PC-3 (cell line): ENCODE measurements around the gene CCR6. TPM values are rescaled to one million over a fixed set of nuclear protein-coding genes. Genes with fewer than 3 reads are reported as not detected.

Experiments
- ATAC-seq: fragments of 200-7000 bp; cut with Tn5 transposase; 2 replicates; pipeline ENCODE4 v1.9.1; 2020; ENCODE audit warnings: mild to moderate bottlenecking, moderate library complexity
- BruUV-seq: library from RNA; stranded (reverse); fragments of 400-500 nt; replicated peaks from 2 replicates; lab custom pipeline; 2021; lab: Mats Ljungman, UMichigan
- CTCF ChIA-PET: fragments of 300-600 bp; sonication (Branson Sonifier 250); formaldehyde crosslinking; loops from one replicate; lab custom pipeline; 2022; ENCODE audit warnings: antibody characterized with exemption; lab: Charles Lee
- POLR2A ChIA-PET: fragments of 300-600 bp; sonication (Branson Sonifier 250); formaldehyde crosslinking; loops from one replicate; lab custom pipeline; 2022; ENCODE audit warnings: antibody characterized with exemption; ENCODE audit not compliant: unreplicated experiment; lab: Charles Lee
- DNase-seq: peaks from one replicate; pipeline ENCODE4 v3.0.0-alpha.2; 2015
- H2AFZ ChIP-seq: fragments of 300-600 bp; sonication (generic); 2 replicates; pipeline ENCODE4 v1.6.0; 2016; ENCODE audit warnings: antibody characterized with exemption, low read length
- H3F3A ChIP-seq: fragments of 300-600 bp; sonication (generic); one replicate; pipeline ENCODE4 v1.6.0; 2017; ENCODE audit warnings: antibody characterized with exemption, low read length, control low read depth, mild to moderate bottlenecking; ENCODE audit not compliant: unreplicated experiment
- H3K27ac ChIP-seq: fragments of 300-600 bp; sonication (generic); 2 replicates; pipeline ENCODE4 v1.5.1; 2016; ENCODE audit warnings: mild to moderate bottlenecking, low read length
- H3K27me3 ChIP-seq: fragments of 300-600 bp; sonication (generic); 2 replicates; pipeline ENCODE4 v1.6.1; 2016; ENCODE audit warnings: low read length, mixed read lengths
- H3K36me3 ChIP-seq: fragments of 300-600 bp; sonication (generic); 2 replicates; pipeline ENCODE4 v1.6.1; 2016; ENCODE audit warnings: low read depth, mixed run types, low read length, mixed read lengths
- H3K4me1 ChIP-seq: fragments of 300-600 bp; sonication (generic); 2 replicates; pipeline ENCODE4 v1.5.1; 2016; ENCODE audit warnings: low read length; ENCODE audit not compliant: insufficient read depth
- H3K4me2 ChIP-seq: fragments of 300-600 bp; sonication (generic); 2 replicates; pipeline ENCODE4 v1.6.0; 2016; ENCODE audit warnings: low read length
- H3K4me3 ChIP-seq: fragments of 300-600 bp; sonication (generic); 2 replicates; pipeline ENCODE4 v1.5.1; 2016; ENCODE audit warnings: mild to moderate bottlenecking, low read length, mixed read lengths
- H3K79me2 ChIP-seq: fragments of 300-600 bp; sonication (generic); 2 replicates; pipeline ENCODE4 v1.6.1; 2017; ENCODE audit warnings: low read length, mixed read lengths
- H3K9ac ChIP-seq: fragments of 300-600 bp; sonication (generic); 2 replicates; pipeline ENCODE4 v1.6.0; 2016; ENCODE audit warnings: mild to moderate bottlenecking, low read length
- H3K9me2 ChIP-seq: fragments of 300-600 bp; sonication (generic); replicated peaks from 2 replicates; pipeline ENCODE4 v1.6.1; 2016; ENCODE audit warnings: mixed run types, low read length, mixed read lengths
- H3K9me3 ChIP-seq: fragments of 300-600 bp; sonication (generic); 2 replicates; pipeline ENCODE4 v1.6.1; 2016; ENCODE audit warnings: low read length, mixed read lengths
- H4K20me1 ChIP-seq: fragments of 300-600 bp; sonication (generic); 2 replicates; pipeline ENCODE4 v1.6.1; 2016; ENCODE audit warnings: low read length, mixed read lengths
- CTCF ChIP-seq: fragments of 300-600 bp; sonication (generic); conservative IDR thresholded peaks from 2 replicates; pipeline ENCODE4 v1.5.1; 2017; ENCODE audit warnings: antibody characterized with exemption, low read depth, mild to moderate bottlenecking, low read length
- EZH2 ChIP-seq: fragments of 300-600 bp; sonication (generic); IDR thresholded peaks from one replicate; pipeline ENCODE4 v1.6.1; 2017; ENCODE audit warnings: antibody characterized with exemption, mild to moderate bottlenecking, low read length; ENCODE audit not compliant: unreplicated experiment
- EZH2phosphoT487 ChIP-seq: fragments of 300-600 bp; sonication (generic); IDR thresholded peaks from 2 replicates; pipeline ENCODE4 v1.6.1; 2018; ENCODE audit warnings: mild to moderate bottlenecking, antibody characterized with exemption, low read length, borderline replicate concordance
- intact Hi-C: fragments of 100-400 bp; cut with micrococcal nuclease; formaldehyde crosslinking; loops from 2 replicates; pipeline ENCODE4 v1.9.0; 2023
- total RNA-seq: library from RNA; depleted of rRNA; stranded (reverse); fragments of >200 nt; gene quantifications from 2 replicates; pipeline ENCODE4 v1.2.3, GENCODE V29; 2014

The CCR6 gene
- total RNA-seq, 1 experiment from 2014 or later: not detected

GRCh38 chr6:167146135-167146534, 23.2 kb downstream of the CCR6 start:
- BruUV-seq: no TSS peak

GRCh38 chr6:167146977-167147376, 24.1 kb downstream of the CCR6 start:
- CTCF ChIA-PET: no interaction called here
- POLR2A ChIA-PET: no interaction called here
- DNase-seq (no peak), ATAC-seq (no peak)
- Histone ChIP-seq H3K9me3 (no peaks in the 10 kb centered on the region), H3K27me3 (peaks cover 29% of the 10 kb centered on the region), H3K36me3 (no peaks in the 10 kb centered on the region), H3F3A (no peaks in the 10 kb centered on the region), H3K27ac (no peak overlapping the region), H3K9me2 (no peaks in the 10 kb centered on the region), H2AFZ (no peak overlapping the region), H3K4me1 (no peaks in the 10 kb centered on the region), H3K4me2 (no peak overlapping the region), H3K4me3 (no peak overlapping the region), H3K9ac (no peak overlapping the region), H4K20me1 (no peaks in the 10 kb centered on the region), H3K79me2 (no peaks in the 10 kb centered on the region)
- BruUV-seq: no TSS peak
- TF ChIP-seq EZH2phosphoT487: no peak
- no peak for TF ChIP-seq CTCF
- TF ChIP-seq EZH2: no peak
- intact Hi-C loops: no loop called here

More at GRCh38 chr6:167146135-167146534, 23.2 kb downstream of the CCR6 start:
- no peaks in the 10 kb centered on the region for H4K20me1 ChIP-seq
- CTCF ChIA-PET: no interaction called here
- no peak for DNase-seq
- ATAC-seq: no peak
- no peaks in the 10 kb centered on the region for H3K79me2 ChIP-seq
- no peak overlapping the region for H3K4me2 ChIP-seq
- TF ChIP-seq EZH2phosphoT487 (no peak), EZH2 (no peak), CTCF (no peak)
- H3K4me1 ChIP-seq: no peaks in the 10 kb centered on the region
- H3K9ac ChIP-seq: no peak overlapping the region
- no peak overlapping the region for H3K4me3 ChIP-seq
- POLR2A ChIA-PET: no interaction called here
- H3K9me2 ChIP-seq: no peaks in the 10 kb centered on the region
- no peak overlapping the region for H3K27ac ChIP-seq
- no peaks in the 10 kb centered on the region for H3F3A ChIP-seq
- intact Hi-C loops: no loop called here
- H2AFZ ChIP-seq: no peak overlapping the region
- peaks cover 21% of the 10 kb centered on the region for H3K27me3 ChIP-seq
- no peaks in the 10 kb centered on the region for H3K36me3 ChIP-seq
- H3K9me3 ChIP-seq: no peaks in the 10 kb centered on the region

GRCh38 chr6:167148021-167148420, 25.1 kb downstream of the CCR6 start:
- Histone ChIP-seq H3K9me3 (no peaks in the 10 kb centered on the region), H3K27me3 (peaks cover 37% of the 10 kb centered on the region), H3K79me2 (no peaks in the 10 kb centered on the region), H4K20me1 (no peaks in the 10 kb centered on the region), H3K4me3 (no peak overlapping the region), H3K36me3 (no peaks in the 10 kb centered on the region), H3F3A (no peaks in the 10 kb centered on the region), H3K4me2 (no peak overlapping the region), H2AFZ (no peak overlapping the region), H3K4me1 (no peaks in the 10 kb centered on the region), H3K9me2 (no peaks in the 10 kb centered on the region), H3K9ac (no peak overlapping the region), H3K27ac (no peak overlapping the region)
- DNase-seq: no peak
- CTCF ChIA-PET: no interaction called here
- POLR2A ChIA-PET: no interaction called here
- ATAC-seq: no peak
- BruUV-seq: no TSS peak
- no peak for TF ChIP-seq CTCF
- TF ChIP-seq EZH2: no peak
- no peak for TF ChIP-seq EZH2phosphoT487
- intact Hi-C loops: no loop called here
